ENCODE results near the gene QSOX1. TPM values are rescaled to one million over a fixed set of nuclear protein-coding genes. Genes with fewer than 3 reads are reported as not detected.

The QSOX1 gene
- total RNA-seq, 1 donor from 2014 or later, result 156 TPM

- Mint-ChIP-seq H3K27me3 (ENCODE audit: low read depth, unreplicated experiment) (no peaks in the 10 kb centered on the region), H3K4me1 (ENCODE audit: low read depth, unreplicated experiment) (no peaks in the 10 kb centered on the region), H3K27ac (ENCODE audit: unreplicated experiment) (no peak overlapping the region), H3K4me3 (ENCODE audit: unreplicated experiment) (no peak overlapping the region), H3K36me3 (ENCODE audit: low read depth, unreplicated experiment) (peaks cover 17% of the 10 kb centered on the region), H3K9me3 (ENCODE audit: unreplicated experiment) (no peaks in the 10 kb centered on the region)
- Histone ChIP-seq H3K9ac (ENCODE audit: low read length) (no peak overlapping the region), H3K36me3 (ENCODE audit: insufficient read depth, low read length) (peaks cover 14% of the 10 kb centered on the region), H3K79me2 (ENCODE audit: insufficient read depth, low read length) (no peaks in the 10 kb centered on the region), H3K27ac (ENCODE audit: low read depth, low read length) (no peak overlapping the region), H3K4me3 (ENCODE audit: insufficient read depth, low read depth, low read length) (no peak overlapping the region), H4K20me1 (ENCODE audit: insufficient read depth, low read length) (peaks cover 16% of the 10 kb centered on the region), H2AFZ (ENCODE audit: low read depth, low read length) (no peak overlapping the region), H3K9me3 (ENCODE audit: insufficient read depth, low read depth, low read length) (no peaks in the 10 kb centered on the region), H3K4me2 (ENCODE audit: low read length) (no peak overlapping the region), H3K4me1 (ENCODE audit: insufficient read depth, low read length) (no peaks in the 10 kb centered on the region), H3K27me3 (ENCODE audit: insufficient read depth, low read length) (no peaks in the 10 kb centered on the region)
- FAIRE-seq (no peak), DNase-seq (ENCODE audit: low read depth) (no peak)
- TF ChIP-seq, protein P1, sequence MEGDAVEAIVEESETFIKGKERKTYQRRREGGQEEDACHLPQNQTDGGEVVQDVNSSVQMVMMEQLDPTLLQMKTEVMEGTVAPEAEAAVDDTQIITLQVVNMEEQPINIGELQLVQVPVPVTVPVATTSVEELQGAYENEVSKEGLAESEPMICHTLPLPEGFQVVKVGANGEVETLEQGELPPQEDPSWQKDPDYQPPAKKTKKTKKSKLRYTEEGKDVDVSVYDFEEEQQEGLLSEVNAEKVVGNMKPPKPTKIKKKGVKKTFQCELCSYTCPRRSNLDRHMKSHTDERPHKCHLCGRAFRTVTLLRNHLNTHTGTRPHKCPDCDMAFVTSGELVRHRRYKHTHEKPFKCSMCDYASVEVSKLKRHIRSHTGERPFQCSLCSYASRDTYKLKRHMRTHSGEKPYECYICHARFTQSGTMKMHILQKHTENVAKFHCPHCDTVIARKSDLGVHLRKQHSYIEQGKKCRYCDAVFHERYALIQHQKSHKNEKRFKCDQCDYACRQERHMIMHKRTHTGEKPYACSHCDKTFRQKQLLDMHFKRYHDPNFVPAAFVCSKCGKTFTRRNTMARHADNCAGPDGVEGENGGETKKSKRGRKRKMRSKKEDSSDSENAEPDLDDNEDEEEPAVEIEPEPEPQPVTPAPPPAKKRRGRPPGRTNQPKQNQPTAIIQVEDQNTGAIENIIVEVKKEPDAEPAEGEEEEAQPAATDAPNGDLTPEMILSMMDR (IDR thresholded peaks at IDR 0.05; ENCODE audit: insufficient read depth, low read depth, low read length), result no peak
- no peak for TF ChIP-seq EZH2 (IDR thresholded peaks at IDR 0.05; ENCODE audit: insufficient read depth, low read length)
Observed at GRCh38 chr1:180183426-180183825, 28.8 kb downstream of the QSOX1 start.

DNA sequence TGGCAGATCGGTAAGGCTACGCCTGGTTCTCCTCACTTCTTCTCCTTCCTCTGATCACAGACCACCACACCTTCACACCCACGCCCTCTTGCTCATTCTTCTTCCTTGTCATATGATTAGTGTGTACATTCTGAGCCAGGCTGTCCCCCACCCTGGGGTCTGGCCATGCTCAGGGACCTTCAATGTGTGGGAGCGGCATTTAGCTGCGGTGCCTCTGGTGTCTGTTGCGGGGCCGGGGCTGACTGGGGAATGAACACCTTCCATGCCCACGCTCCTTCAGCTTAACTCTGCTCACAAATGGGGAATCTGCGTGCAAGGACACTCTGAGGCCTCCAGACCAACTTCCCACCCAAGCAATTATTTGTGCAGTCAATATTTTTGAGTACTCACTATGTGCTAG lies 29.4 kb downstream of the QSOX1 start:
- H3K27ac Mint-ChIP-seq (ENCODE audit: unreplicated experiment), result no peak overlapping the region
- no peak for FAIRE-seq
- no peak overlapping the region for H3K4me3 ChIP-seq (ENCODE audit: insufficient read depth, low read depth, low read length)

GRCh38 chr1:180185281-180185680 lies 30.6 kb downstream of the QSOX1 start:
- H3K4me3 Mint-ChIP-seq (ENCODE audit: unreplicated experiment), result no peak overlapping the region
- Histone ChIP-seq H2AFZ (ENCODE audit: low read depth, low read length) (no peak overlapping the region), H3K79me2 (ENCODE audit: insufficient read depth, low read length) (no peaks in the 10 kb centered on the region), H3K36me3 (ENCODE audit: insufficient read depth, low read length) (peaks cover 28% of the 10 kb centered on the region), H3K27ac (ENCODE audit: low read depth, low read length) (no peak overlapping the region), H3K9ac (ENCODE audit: low read length) (no peak overlapping the region), H3K4me2 (ENCODE audit: low read length) (no peak overlapping the region), H3K4me1 (ENCODE audit: insufficient read depth, low read length) (no peaks in the 10 kb centered on the region), H3K27me3 (ENCODE audit: insufficient read depth, low read length) (no peaks in the 10 kb centered on the region), H3K4me3 (ENCODE audit: insufficient read depth, low read depth, low read length) (no peak overlapping the region), H3K9me3 (ENCODE audit: insufficient read depth, low read depth, low read length) (no peaks in the 10 kb centered on the region), H4K20me1 (ENCODE audit: insufficient read depth, low read length) (peaks cover 11% of the 10 kb centered on the region)
- TF ChIP-seq EZH2 (IDR thresholded peaks at IDR 0.05; ENCODE audit: insufficient read depth, low read length), result no peak
- TF ChIP-seq, protein P1 (IDR thresholded peaks at IDR 0.05; ENCODE audit: insufficient read depth, low read depth, low read length), result no peak
- no peaks in the 10 kb centered on the region for H3K27me3 Mint-ChIP-seq (ENCODE audit: low read depth, unreplicated experiment)
- FAIRE-seq (no peak), DNase-seq (ENCODE audit: low read depth) (no peak)
- no peaks in the 10 kb centered on the region for H3K9me3 Mint-ChIP-seq (ENCODE audit: unreplicated experiment)
- peaks cover 21% of the 10 kb centered on the region for H3K36me3 Mint-ChIP-seq (ENCODE audit: low read depth, unreplicated experiment)
- no peaks in the 10 kb centered on the region for H3K4me1 Mint-ChIP-seq (ENCODE audit: low read depth, unreplicated experiment)
- H3K27ac Mint-ChIP-seq (ENCODE audit: unreplicated experiment), result no peak overlapping the region

More for the DNA sequence above, 29.4 kb downstream of the QSOX1 start:
- Histone ChIP-seq H3K9me3 (ENCODE audit: insufficient read depth, low read depth, low read length) (no peaks in the 10 kb centered on the region), H2AFZ (ENCODE audit: low read depth, low read length) (no peak overlapping the region), H3K27ac (ENCODE audit: low read depth, low read length) (no peak overlapping the region), H3K9ac (ENCODE audit: low read length) (no peak overlapping the region), H3K27me3 (ENCODE audit: insufficient read depth, low read length) (no peaks in the 10 kb centered on the region), H3K36me3 (ENCODE audit: insufficient read depth, low read length) (peaks cover 19% of the 10 kb centered on the region), H3K4me1 (ENCODE audit: insufficient read depth, low read length) (no peaks in the 10 kb centered on the region), H3K79me2 (ENCODE audit: insufficient read depth, low read length) (no peaks in the 10 kb centered on the region), H4K20me1 (ENCODE audit: insufficient read depth, low read length) (peaks cover 19% of the 10 kb centered on the region), H3K4me2 (ENCODE audit: low read length) (no peak overlapping the region)
- no peaks in the 10 kb centered on the region for H3K27me3 Mint-ChIP-seq (ENCODE audit: low read depth, unreplicated experiment)
- peaks cover 18% of the 10 kb centered on the region for H3K36me3 Mint-ChIP-seq (ENCODE audit: low read depth, unreplicated experiment)
- DNase-seq (ENCODE audit: low read depth), result no peak
- no peaks in the 10 kb centered on the region for H3K9me3 Mint-ChIP-seq (ENCODE audit: unreplicated experiment)
- H3K4me1 Mint-ChIP-seq (ENCODE audit: low read depth, unreplicated experiment), result no peaks in the 10 kb centered on the region
- H3K4me3 Mint-ChIP-seq (ENCODE audit: unreplicated experiment), result no peak overlapping the region
- TF ChIP-seq, protein P1 (IDR thresholded peaks at IDR 0.05; ENCODE audit: insufficient read depth, low read depth, low read length), result no peak
- TF ChIP-seq EZH2 (IDR thresholded peaks at IDR 0.05; ENCODE audit: insufficient read depth, low read length), result no peak

All from astrocyte (in vitro differentiated cells and primary cell).